Measurements from ENCODE around the gene SCAPER.
"Not testable (repeated sequence)": the region's sequence is repeated elsewhere in the genome, so short reads cannot be mapped to it uniquely, and the experiment has no call there.

Gene SCAPER

GRCh38 chr15:76704032-76704431, 201.1 kb downstream of the SCAPER start:
- H3K9me3 ChIP-seq (ENCODE audit: low read length); H3K4me1 ChIP-seq (ENCODE audit: insufficient read depth, low read length); H3K27me3 ChIP-seq (ENCODE audit: control insufficient read depth in 1 of 2, insufficient read depth in 2 of 2, low read length in 2 of 2); H3K4me3 ChIP-seq (ENCODE audit: low read depth in 1 of 2, low read length in 2 of 2); H3K9ac ChIP-seq (ENCODE audit: low read length); H3K27ac ChIP-seq (ENCODE audit: low read depth, low read length): not testable (repeated sequence)
- H3K36me3 ChIP-seq (ENCODE audit: insufficient read depth, low read length): peaks cover 15% of the 10 kb centered on the region

GRCh38 chr15:76696840-76697239, 208.3 kb downstream of the SCAPER start:
- no peak overlapping the region for H3K9ac ChIP-seq (ENCODE audit: low read length)

GRCh38 chr15:76692546-76692945, 212.6 kb downstream of the SCAPER start:
- not testable (repeated sequence) for H3K36me3 ChIP-seq (ENCODE audit: insufficient read depth, low read length); H3K9ac ChIP-seq (ENCODE audit: low read length); H3K4me3 ChIP-seq (ENCODE audit: low read depth in 1 of 2, low read length in 2 of 2); H3K27ac ChIP-seq (ENCODE audit: low read depth, low read length); H3K27me3 ChIP-seq (ENCODE audit: control insufficient read depth in 1 of 2, insufficient read depth in 2 of 2, low read length in 2 of 2); H3K4me1 ChIP-seq (ENCODE audit: insufficient read depth, low read length); H3K9me3 ChIP-seq (ENCODE audit: low read length)

More at GRCh38 chr15:76696840-76697239, 208.3 kb downstream of the SCAPER start:
- no peaks in the 10 kb centered on the region for H3K4me1 ChIP-seq (ENCODE audit: insufficient read depth, low read length)
- H3K27ac ChIP-seq (ENCODE audit: low read depth, low read length): no peak overlapping the region
- no peaks in the 10 kb centered on the region for H3K9me3 ChIP-seq (ENCODE audit: low read length)
- H3K36me3 ChIP-seq (ENCODE audit: insufficient read depth, low read length): peaks cover 15% of the 10 kb centered on the region
- no peak overlapping the region for H3K4me3 ChIP-seq (ENCODE audit: low read depth in 1 of 2, low read length in 2 of 2)
- no peaks in the 10 kb centered on the region for H3K27me3 ChIP-seq (ENCODE audit: control insufficient read depth in 1 of 2, insufficient read depth in 2 of 2, low read length in 2 of 2)

- not testable (repeated sequence) for H3K9me3 ChIP-seq (ENCODE audit: low read length); H3K4me1 ChIP-seq (ENCODE audit: insufficient read depth, low read length); H3K4me3 ChIP-seq (ENCODE audit: low read depth in 1 of 2, low read length in 2 of 2); H3K27ac ChIP-seq (ENCODE audit: low read depth, low read length); H3K36me3 ChIP-seq (ENCODE audit: insufficient read depth, low read length); H3K27me3 ChIP-seq (ENCODE audit: control insufficient read depth in 1 of 2, insufficient read depth in 2 of 2, low read length in 2 of 2); H3K9ac ChIP-seq (ENCODE audit: low read length)
Observed at GRCh38 chr15:76687592-76687991, 217.5 kb downstream of the SCAPER start.

- Histone ChIP-seq H3K9me3 (ENCODE audit: low read length) (no peaks in the 10 kb centered on the region), H3K27ac (ENCODE audit: low read depth, low read length) (no peak overlapping the region), H3K36me3 (ENCODE audit: insufficient read depth, low read length) (no peaks in the 10 kb centered on the region), H3K27me3 (ENCODE audit: control insufficient read depth in 1 of 2, insufficient read depth in 2 of 2, low read length in 2 of 2) (no peaks in the 10 kb centered on the region), H3K9ac (ENCODE audit: low read length) (no peak overlapping the region), H3K4me1 (ENCODE audit: insufficient read depth, low read length) (no peaks in the 10 kb centered on the region), H3K4me3 (ENCODE audit: low read depth in 1 of 2, low read length in 2 of 2) (no peak overlapping the region)
Observed at GRCh38 chr15:76684002-76684401, 221.1 kb downstream of the SCAPER start.

GRCh38 chr15:76682833-76683232, 222.3 kb downstream of the SCAPER start:
- Histone ChIP-seq H3K4me3 (ENCODE audit: low read depth in 1 of 2, low read length in 2 of 2) (no peak overlapping the region), H3K9ac (ENCODE audit: low read length) (no peak overlapping the region), H3K27ac (ENCODE audit: low read depth, low read length) (no peak overlapping the region), H3K9me3 (ENCODE audit: low read length) (no peaks in the 10 kb centered on the region), H3K36me3 (ENCODE audit: insufficient read depth, low read length) (no peaks in the 10 kb centered on the region), H3K27me3 (ENCODE audit: control insufficient read depth in 1 of 2, insufficient read depth in 2 of 2, low read length in 2 of 2) (no peaks in the 10 kb centered on the region), H3K4me1 (ENCODE audit: insufficient read depth, low read length) (no peaks in the 10 kb centered on the region)

- Histone ChIP-seq H3K4me1 (ENCODE audit: insufficient read depth, low read length) (no peaks in the 10 kb centered on the region), H3K9ac (ENCODE audit: low read length) (no peak overlapping the region), H3K9me3 (ENCODE audit: low read length) (no peaks in the 10 kb centered on the region), H3K4me3 (ENCODE audit: low read depth in 1 of 2, low read length in 2 of 2) (no peak overlapping the region), H3K27ac (ENCODE audit: low read depth, low read length) (no peak overlapping the region), H3K27me3 (ENCODE audit: control insufficient read depth in 1 of 2, insufficient read depth in 2 of 2, low read length in 2 of 2) (no peaks in the 10 kb centered on the region), H3K36me3 (ENCODE audit: insufficient read depth, low read length) (no peaks in the 10 kb centered on the region)
Observed at GRCh38 chr15:76682259-76682658, 222.9 kb downstream of the SCAPER start.

GRCh38 chr15:76678766-76679165, 226.4 kb downstream of the SCAPER start:
- no peaks in the 10 kb centered on the region for H3K4me1 ChIP-seq (ENCODE audit: insufficient read depth, low read length)
- H3K27ac ChIP-seq (ENCODE audit: low read depth, low read length): no peak overlapping the region
- no peaks in the 10 kb centered on the region for H3K36me3 ChIP-seq (ENCODE audit: insufficient read depth, low read length)
- no peak overlapping the region for H3K4me3 ChIP-seq (ENCODE audit: low read depth in 1 of 2, low read length in 2 of 2)
- no peak overlapping the region for H3K9ac ChIP-seq (ENCODE audit: low read length)
- H3K27me3 ChIP-seq (ENCODE audit: control insufficient read depth in 1 of 2, insufficient read depth in 2 of 2, low read length in 2 of 2): no peaks in the 10 kb centered on the region
- H3K9me3 ChIP-seq (ENCODE audit: low read length): no peaks in the 10 kb centered on the region

- Histone ChIP-seq H3K4me3 (ENCODE audit: low read depth in 1 of 2, low read length in 2 of 2) (no peak overlapping the region), H3K9ac (ENCODE audit: low read length) (no peak overlapping the region), H3K36me3 (ENCODE audit: insufficient read depth, low read length) (no peaks in the 10 kb centered on the region), H3K9me3 (ENCODE audit: low read length) (no peaks in the 10 kb centered on the region), H3K27ac (ENCODE audit: low read depth, low read length) (no peak overlapping the region), H3K4me1 (ENCODE audit: insufficient read depth, low read length) (no peaks in the 10 kb centered on the region), H3K27me3 (ENCODE audit: control insufficient read depth in 1 of 2, insufficient read depth in 2 of 2, low read length in 2 of 2) (no peaks in the 10 kb centered on the region)
Observed at GRCh38 chr15:76674883-76675282, 230.3 kb downstream of the SCAPER start.

GRCh38 chr15:76669521-76670207, 235.5 kb downstream of the SCAPER start:
- Histone ChIP-seq H3K9me3 (ENCODE audit: low read length) (no peaks in the 10 kb centered on the region), H3K27me3 (ENCODE audit: control insufficient read depth in 1 of 2, insufficient read depth in 2 of 2, low read length in 2 of 2) (no peaks in the 10 kb centered on the region), H3K36me3 (ENCODE audit: insufficient read depth, low read length) (no peaks in the 10 kb centered on the region), H3K9ac (ENCODE audit: low read length) (no peak overlapping the region), H3K27ac (ENCODE audit: low read depth, low read length) (no peak overlapping the region), H3K4me3 (ENCODE audit: low read depth in 1 of 2, low read length in 2 of 2) (no peak overlapping the region), H3K4me1 (ENCODE audit: insufficient read depth, low read length) (no peaks in the 10 kb centered on the region)

GRCh38 chr15:76668900-76669299, 236.2 kb downstream of the SCAPER start:
- no peak overlapping the region for H3K27ac ChIP-seq (ENCODE audit: low read depth, low read length)

GRCh38 chr15:76667943-76668715, 237.0 kb downstream of the SCAPER start:
- H3K27ac ChIP-seq (ENCODE audit: low read depth, low read length): no peak overlapping the region
- H3K9me3 ChIP-seq (ENCODE audit: low read length): no peaks in the 10 kb centered on the region
- H3K27me3 ChIP-seq (ENCODE audit: control insufficient read depth in 1 of 2, insufficient read depth in 2 of 2, low read length in 2 of 2): no peaks in the 10 kb centered on the region
- H3K36me3 ChIP-seq (ENCODE audit: insufficient read depth, low read length): no peaks in the 10 kb centered on the region
- no peaks in the 10 kb centered on the region for H3K4me1 ChIP-seq (ENCODE audit: insufficient read depth, low read length)
- H3K9ac ChIP-seq (ENCODE audit: low read length): no peak overlapping the region
- no peak overlapping the region for H3K4me3 ChIP-seq (ENCODE audit: low read depth in 1 of 2, low read length in 2 of 2)

More at GRCh38 chr15:76668900-76669299, 236.2 kb downstream of the SCAPER start:
- no peaks in the 10 kb centered on the region for H3K27me3 ChIP-seq (ENCODE audit: control insufficient read depth in 1 of 2, insufficient read depth in 2 of 2, low read length in 2 of 2)
- H3K9ac ChIP-seq (ENCODE audit: low read length): no peak overlapping the region
- H3K36me3 ChIP-seq (ENCODE audit: insufficient read depth, low read length): no peaks in the 10 kb centered on the region
- no peak overlapping the region for H3K4me3 ChIP-seq (ENCODE audit: low read depth in 1 of 2, low read length in 2 of 2)
- no peaks in the 10 kb centered on the region for H3K4me1 ChIP-seq (ENCODE audit: insufficient read depth, low read length)
- no peaks in the 10 kb centered on the region for H3K9me3 ChIP-seq (ENCODE audit: low read length)

All from muscle layer of colon (tissue), 2 donors.